Endometrium (tissue), 2 donors: ENCODE data around the gene STX16.

ENCODE experiments used
- FAIRE-seq: peaks from 2 replicates; lab custom pipeline; 2012; peaks lifted over from hg19 to GRCh38; lab: Jason Lieb, UNC
- donor health status: control.
- donor health status: control.

Gene STX16

DNA sequence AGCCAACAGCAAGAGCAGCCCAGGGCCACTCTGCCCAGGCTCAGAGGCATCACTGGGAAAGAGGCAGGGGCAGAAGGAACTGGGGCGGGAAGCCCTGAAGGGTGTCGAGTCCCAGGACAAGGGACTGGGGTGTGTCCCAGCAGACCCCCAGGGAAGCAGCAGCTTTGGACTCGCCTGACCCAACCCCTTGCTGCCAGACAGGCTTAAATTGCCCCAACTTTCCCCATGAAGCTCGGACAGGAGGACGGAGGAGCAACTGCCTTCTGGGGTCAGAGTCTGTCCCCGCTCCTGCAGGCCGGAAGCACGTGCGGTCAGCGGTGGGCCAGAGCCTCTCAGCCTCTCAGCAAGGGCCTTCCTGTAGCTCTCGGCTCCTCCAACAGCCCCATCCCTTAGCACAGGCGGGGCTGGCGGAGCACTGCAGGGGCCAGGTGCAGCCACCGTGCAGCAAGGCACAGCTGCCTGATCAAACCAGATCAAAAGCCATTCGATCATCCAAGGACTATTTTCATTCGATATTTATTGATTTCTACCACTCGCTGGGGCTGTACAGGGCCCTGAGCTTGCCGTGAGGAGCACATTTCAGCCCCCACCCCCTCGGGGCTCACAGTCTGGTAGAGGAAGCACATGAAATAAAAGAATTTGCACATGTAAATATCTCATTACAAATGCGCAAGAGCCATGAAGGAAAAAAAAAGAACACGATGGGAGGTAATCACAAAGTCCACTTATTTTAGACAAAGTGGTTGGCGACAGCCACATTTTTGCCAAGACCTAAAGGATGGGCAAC lies 31.8 kb upstream of the STX16 start:
- no peak for FAIRE-seq

DNA sequence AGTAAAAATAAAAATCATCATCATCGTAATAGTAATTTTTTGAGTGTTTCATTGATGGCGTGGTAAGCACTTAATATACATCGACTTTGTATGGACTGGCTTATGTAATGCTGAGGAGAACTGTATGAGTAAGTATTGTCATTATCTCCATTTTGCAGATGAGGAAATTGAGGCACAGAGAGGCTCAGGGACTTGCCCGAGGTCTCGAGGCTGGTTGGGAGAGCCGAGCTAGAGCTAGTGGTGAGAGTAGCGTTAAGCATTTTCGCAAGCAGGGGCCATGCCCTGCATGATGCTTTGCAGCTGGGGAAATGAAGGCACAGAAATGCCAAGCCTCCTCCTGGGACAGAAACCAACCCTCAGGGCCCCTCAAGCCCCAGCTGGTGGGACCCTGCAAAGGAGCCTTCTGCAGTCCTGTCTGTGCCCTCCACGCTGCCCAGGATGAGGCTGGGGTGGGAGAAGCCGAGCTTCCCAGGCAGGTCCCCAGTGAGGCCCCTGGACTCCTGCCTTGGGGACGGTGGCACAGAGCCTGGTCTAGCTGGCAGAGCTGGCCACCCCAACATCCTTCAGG lies 31.1 kb upstream of the STX16 start:
- no peak for FAIRE-seq

DNA sequence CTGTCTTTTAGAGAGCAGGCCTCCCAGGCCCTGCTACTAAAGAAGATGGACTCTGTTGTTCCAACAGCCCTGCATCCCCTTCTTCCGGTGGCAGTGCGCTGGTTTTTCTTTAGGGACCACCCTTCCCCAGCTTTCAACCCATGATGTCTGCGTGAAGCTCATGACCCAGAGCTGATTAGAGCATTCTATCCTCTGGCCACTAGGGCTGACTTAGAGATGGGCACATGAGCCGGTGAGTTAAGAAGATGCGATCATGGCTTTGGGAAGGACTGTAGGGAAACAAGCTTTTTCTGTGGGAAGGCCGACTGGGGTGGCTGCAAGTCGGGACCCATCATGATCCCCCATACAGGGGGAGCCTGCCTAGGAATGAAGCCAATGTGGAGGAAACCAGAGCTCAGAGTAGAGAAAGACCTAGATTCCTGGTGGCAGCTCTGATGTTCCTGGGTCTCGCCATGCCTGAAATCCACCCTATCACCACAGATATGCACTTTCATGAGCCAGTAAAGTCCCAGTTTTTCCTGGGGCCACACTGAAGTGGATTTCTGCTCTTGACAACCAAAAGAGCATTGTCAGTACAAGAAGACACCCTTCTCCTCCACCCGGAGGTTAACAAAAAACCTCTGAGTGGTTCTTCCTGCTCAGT lies 29.1 kb upstream of the STX16 start:
- FAIRE-seq: no peak

- no peak for FAIRE-seq
Measured at GRCh38 chr20:58622671-58623578, 28.2 kb upstream of the STX16 start.

- no peak for FAIRE-seq
Measured at GRCh38 chr20:58623579-58624473, 27.3 kb upstream of the STX16 start.

GRCh38 chr20:58624687-58625086 lies 26.4 kb upstream of the STX16 start:
- FAIRE-seq: no peak

GRCh38 chr20:58625585-58625984 lies 25.5 kb upstream of the STX16 start:
- no peak for FAIRE-seq

DNA sequence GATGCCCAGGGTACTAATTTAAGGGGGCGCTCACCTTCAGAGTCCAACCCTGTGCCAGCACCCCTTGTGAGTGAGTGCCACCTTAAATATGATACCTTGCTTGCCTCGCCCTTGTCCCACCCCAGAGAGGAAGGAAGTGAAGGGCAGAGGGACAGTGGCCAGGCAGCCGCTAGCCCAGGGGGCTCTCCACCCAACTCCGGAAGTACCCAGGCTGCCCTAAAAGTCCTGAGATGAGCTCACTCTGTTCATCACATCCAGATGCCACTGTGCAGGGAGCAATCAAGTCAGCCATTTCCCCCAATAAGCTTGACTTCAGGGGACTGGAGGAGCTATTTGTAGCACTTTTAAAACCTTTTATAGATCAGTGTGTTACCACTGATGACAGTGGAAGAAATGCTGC lies 25.0 kb upstream of the STX16 start:
- no peak for FAIRE-seq

DNA sequence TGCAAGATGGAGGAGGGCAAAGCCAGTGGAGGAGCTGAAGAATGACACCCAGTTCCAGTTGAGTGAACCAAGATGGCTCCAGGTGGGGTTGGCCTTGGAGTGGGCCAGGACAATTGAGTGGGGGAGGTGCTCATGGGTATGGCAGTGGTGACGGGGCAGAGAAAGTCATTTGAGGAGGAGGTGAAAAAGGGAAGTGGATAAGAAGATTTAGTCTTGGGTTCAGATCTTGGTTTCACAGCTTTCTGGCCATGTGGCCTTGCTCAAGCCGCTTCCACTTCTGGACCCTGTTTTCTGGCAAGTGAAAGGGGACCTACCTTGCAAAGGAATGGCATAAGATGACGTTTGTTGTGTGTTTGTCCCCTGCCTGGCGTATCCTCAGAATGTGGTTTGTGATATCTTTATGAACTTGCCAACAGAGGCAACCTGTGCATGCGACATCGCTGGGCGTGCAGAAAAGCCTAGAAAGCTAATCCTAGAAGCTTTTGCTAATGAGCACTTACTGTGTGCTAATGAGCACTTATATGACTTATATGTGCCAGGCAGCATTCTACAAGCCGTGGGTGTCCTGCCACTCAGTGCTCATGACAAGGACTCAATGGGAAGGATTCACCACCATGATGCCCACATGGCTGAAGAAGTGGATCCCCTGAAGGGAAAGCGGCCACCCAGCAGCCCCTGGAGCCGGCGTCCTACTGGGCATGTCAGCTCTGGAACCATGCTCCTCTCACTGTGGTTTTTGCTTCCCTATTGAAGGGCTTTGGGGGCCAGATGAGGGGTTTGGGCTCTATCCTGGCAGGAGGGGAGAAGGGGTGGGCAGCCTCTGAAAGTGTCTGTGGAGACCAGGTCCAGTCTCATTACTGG lies 23.6 kb upstream of the STX16 start:
- FAIRE-seq: no peak

DNA sequence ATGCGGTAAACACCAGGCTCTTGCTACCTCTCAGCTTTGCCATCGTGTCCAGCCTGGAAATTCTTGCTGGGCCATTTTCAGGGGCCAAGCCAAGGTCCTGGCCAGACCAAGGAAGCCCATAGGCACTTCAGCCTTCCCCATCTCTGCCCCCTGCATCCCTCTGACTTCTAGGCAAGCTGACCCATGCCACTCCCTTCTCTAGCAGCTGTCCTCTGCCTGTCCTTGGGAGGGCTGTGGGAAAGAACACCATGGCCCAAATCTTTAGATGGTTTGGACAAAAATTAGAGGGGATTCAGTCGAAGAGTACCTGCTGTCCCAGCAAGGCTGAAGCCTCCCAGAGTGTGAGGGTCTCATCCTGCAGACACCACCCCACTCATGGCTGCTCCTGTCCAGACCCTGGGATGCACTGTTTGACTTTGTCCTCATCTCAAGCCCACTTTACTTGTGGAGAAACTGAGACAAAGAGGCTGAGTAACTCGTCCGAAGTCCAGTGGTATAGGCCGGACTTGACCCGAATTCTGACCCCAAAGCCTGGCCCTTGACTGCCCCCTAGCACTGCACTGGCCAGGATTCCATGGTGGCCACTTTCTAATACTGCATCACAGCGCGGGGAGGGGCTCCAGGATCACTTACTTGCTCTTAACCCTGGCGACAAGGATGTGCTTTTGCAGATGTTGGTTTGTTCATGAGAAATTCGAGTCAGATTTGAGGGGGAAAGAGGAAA lies 22.4 kb upstream of the STX16 start:
- no peak for FAIRE-seq

DNA sequence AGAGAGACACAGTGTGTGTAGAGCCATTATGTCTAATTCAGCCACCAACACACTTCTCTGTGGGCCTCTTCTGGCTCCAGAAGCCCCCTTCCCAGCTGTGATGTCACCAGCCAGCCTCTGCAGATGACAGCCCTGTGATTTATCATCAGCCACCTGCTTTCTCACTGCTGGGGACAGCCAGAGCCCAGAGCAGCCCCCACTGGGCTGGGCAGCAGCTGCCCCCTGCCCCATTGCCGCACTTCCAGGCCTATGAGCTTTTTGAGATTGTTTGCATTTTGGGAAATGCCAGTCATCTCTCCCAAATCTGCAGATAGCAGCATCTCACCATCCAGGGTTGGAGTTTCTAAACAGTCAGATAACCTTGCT lies 21.9 kb upstream of the STX16 start:
- no peak for FAIRE-seq

DNA sequence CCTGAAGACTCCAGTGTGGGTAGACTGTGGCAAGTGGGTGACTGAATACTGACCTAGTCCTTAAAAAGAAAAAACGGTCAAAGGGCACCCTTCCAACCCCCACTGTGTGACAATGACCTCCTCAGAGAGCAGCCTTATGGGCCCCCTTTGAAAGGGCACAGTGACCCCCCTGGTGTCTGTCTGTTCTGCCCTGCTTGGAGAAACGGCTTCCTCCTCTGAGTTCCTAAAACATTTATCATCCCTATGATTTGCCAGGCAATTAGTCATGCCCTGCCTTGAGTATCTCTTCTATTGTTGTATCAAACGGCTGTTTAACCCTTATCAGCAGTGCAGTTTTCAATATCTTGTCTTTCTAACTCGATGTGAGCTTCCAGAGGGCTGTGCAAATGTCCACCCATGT lies 21.0 kb upstream of the STX16 start:
- FAIRE-seq: no peak

- FAIRE-seq: no peak
Measured at GRCh38 chr20:58633161-58634053, 17.7 kb upstream of the STX16 start.

DNA sequence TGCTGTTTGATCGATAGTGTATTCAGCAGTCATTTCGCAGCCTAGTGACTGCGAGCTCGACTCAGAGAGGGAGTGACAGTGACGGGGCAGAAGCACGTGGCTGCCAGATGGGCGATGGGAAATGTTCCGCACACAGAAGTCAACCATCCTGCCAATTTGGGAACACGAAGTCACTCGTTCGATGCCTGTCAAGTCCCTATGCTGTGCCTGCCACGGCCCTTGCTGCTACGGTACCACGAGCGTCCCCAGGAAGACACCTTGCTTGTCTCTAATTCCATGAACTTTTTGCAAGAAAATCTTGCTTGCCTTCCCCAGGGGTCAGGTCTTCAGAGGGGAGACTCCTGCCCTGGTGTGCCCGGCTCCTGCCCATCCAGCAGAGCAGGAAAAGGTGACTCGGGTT lies 17.0 kb upstream of the STX16 start:
- no peak for FAIRE-seq

DNA sequence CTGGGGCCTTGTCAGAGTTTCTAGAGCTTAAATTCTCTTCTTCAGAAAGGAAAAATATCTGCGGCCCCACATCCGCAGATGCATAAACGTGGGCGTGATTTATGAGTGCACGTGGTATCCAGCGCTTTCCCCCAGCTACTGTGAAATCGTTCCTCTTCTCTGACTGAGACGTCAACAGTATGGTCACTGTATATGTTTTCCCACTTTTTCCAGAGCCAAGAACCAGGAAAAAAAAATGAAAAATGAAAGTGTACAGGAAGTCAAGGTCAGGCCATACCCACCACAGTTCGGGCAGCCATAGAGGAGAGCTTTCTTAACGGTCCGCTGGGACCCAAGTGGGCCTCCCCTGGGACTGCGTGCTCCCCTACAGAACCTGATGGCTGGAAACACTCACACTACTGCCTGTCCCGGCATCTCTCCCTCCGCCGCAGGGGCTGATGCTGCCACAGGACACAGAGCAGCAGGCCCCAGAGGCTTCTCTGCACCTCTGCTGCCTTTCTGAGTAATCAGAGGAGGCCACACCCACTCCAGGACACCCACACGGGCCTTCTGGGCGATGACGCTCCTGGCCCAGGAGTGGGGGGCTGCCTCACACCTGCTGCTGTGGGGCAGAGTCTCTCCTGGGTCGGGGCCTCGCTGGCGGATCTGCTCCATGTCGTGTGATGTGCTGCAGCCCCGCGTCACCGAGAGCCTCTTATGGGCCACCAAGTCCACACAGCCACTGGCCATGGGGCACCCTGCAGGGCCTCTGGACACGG lies 16.4 kb upstream of the STX16 start:
- FAIRE-seq: no peak

DNA sequence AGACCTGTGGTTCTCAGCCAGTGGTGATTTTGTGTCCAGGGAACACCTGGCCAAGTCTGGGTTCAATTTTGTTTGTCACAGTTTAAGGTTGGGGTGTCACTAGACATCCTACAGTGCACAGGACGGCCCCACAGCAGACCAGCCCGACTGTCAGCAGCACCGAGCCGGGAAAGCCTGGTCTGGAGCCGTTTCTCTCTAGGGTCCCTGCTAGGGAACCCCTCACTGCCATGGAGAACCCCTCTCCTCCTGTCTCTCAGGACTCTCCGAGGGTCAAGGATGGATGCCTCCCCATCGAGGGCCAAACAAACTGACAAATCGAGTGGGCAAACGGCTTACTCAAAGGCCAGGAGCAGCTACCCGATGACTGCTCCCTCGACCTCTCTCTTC lies 15.8 kb upstream of the STX16 start:
- no peak for FAIRE-seq

DNA sequence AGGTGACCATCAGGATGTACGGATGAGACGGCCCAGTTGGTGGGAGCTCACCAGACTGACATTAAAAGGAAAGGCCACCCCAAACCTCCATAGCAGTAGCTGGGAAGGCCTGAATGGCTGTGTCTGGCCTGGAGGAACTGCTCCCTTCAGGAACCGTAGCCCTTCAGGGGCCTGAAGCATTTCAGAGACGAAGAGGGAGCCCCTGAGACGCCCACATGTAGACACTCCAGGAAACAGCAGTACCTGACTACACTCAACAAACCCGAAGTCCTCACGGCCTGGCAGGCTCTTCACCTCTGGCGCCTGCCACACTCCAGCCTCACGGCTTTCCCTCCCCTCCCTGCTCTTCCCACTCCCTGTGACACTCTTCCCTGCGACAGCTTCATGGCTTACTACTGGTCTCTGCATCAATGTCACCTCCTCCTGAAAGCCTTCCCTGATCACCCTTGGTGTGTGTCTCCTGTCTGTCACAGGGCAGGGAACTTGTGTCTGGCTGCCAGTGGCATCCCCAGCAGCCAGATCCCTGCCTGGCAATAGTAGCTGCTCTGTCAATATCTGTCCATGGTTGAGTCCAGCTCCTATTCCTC lies 14.6 kb upstream of the STX16 start:
- FAIRE-seq: no peak

DNA sequence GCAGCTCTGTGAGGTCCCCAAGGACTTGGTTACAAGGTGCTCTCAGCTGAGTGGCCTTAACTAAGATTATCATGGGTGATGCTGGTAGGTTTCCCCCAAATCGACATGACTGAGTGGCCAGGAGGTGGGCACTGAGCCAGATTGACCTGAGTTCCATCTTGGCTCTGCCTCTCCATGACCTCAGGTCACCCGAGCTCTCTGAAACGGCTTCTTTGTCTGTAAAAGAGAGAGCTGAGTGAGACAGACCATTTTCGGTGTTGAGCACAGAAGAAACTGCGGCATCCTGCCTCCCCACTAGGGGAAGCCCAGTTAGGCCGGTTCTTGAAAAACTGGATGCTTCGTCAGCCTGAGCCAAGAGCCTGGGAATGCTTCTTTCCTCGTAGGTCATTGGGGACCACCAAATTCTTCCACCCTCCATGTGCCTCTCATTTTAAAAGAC lies 14.1 kb upstream of the STX16 start:
- no peak for FAIRE-seq
